Loucy (cell line): ENCODE data around the gene ARVCF.

Experiments
- H2AFZ ChIP-seq: fragments of 200-600 bp; sonication (generic); 2 replicates; pipeline ENCODE4 v1.6.0; 2016; ENCODE audit warnings: antibody characterized with exemption, mild to moderate bottlenecking, low read length, moderate library complexity
- H3F3A ChIP-seq: fragments of 200-600 bp; 2 replicates; pipeline ENCODE4 v1.6.0; 2016; ENCODE audit warnings: antibody characterized with exemption, low read depth, mild to moderate bottlenecking
- H3K27me3 ChIP-seq: fragments of 200-600 bp; sonication (generic); 2 replicates; pipeline ENCODE4 v1.6.1; 2014; ENCODE audit warnings: low read length, mild to moderate bottlenecking; ENCODE audit not compliant: insufficient read depth, poor library complexity, severe bottlenecking
- H3K36me3 ChIP-seq: fragments of 200-600 bp; sonication (generic); 2 replicates; pipeline ENCODE4 v1.6.1; 2016; ENCODE audit warnings: low read length; ENCODE audit not compliant: insufficient read depth
- H3K4me1 ChIP-seq: fragments of 200-600 bp; sonication (generic); 2 replicates; pipeline ENCODE4 v1.5.1; 2014; ENCODE audit warnings: low read length, mild to moderate bottlenecking; ENCODE audit not compliant: insufficient read depth, poor library complexity, severe bottlenecking
- H3K4me2 ChIP-seq: fragments of 200-600 bp; sonication (generic); 2 replicates; pipeline ENCODE4 v1.6.0; 2014; ENCODE audit warnings: antibody characterized with exemption, low read length, low read depth, mild to moderate bottlenecking; ENCODE audit not compliant: poor library complexity, severe bottlenecking
- H3K4me3 ChIP-seq: fragments of 200-600 bp; sonication (generic); 2 replicates; pipeline ENCODE4 v1.5.1; 2014; ENCODE audit warnings: low read length, mild to moderate bottlenecking, mixed read lengths; ENCODE audit not compliant: poor library complexity, severe bottlenecking
- H3K79me2 ChIP-seq: fragments of 200-600 bp; sonication (generic); 2 replicates; pipeline ENCODE4 v1.6.1; 2014; ENCODE audit warnings: low read length; ENCODE audit not compliant: insufficient read depth
- H3K9ac ChIP-seq: fragments of 200-600 bp; sonication (generic); 2 replicates; pipeline ENCODE4 v1.6.0; 2014; ENCODE audit warnings: mild to moderate bottlenecking, low read depth, low read length, moderate library complexity; ENCODE audit not compliant: poor library complexity, severe bottlenecking
- H3K9me2 ChIP-seq: fragments of 200-600 bp; sonication (generic); replicated peaks from 2 replicates; pipeline ENCODE4 v1.6.1; 2016; ENCODE audit warnings: low read depth, low read length, mixed read lengths
- H3K9me3 ChIP-seq: fragments of 200-600 bp; sonication (generic); 2 replicates; pipeline ENCODE4 v1.6.1; 2014; ENCODE audit warnings: mild to moderate bottlenecking, antibody characterized with exemption, low read length, low read depth; ENCODE audit not compliant: insufficient read depth
- H4K20me1 ChIP-seq: fragments of 200-600 bp; sonication (generic); 2 replicates; pipeline ENCODE4 v1.6.0; 2014; ENCODE audit warnings: antibody characterized with exemption, low read length, mild to moderate bottlenecking; ENCODE audit not compliant: insufficient read depth, poor library complexity, severe bottlenecking
- EZH2phosphoT487 ChIP-seq: fragments of 200-600 bp; IDR thresholded peaks from 2 replicates; pipeline ENCODE4 v1.6.1; 2018; ENCODE audit warnings: antibody characterized with exemption, mild to moderate bottlenecking, moderate library complexity, borderline replicate concordance
- TF ChIP-seq, protein P1 (sequence below): fragments of 200-600 bp; sonication (generic); conservative IDR thresholded peaks from 2 replicates; pipeline ENCODE4 v1.5.1; 2014; ENCODE audit warnings: mild to moderate bottlenecking, antibody characterized with exemption, low read length

Gene ARVCF

GRCh38 chr22:19987394-19988306 is 29.0 kb downstream of the ARVCF start:
- H3K27me3 ChIP-seq = no peaks in the 10 kb centered on the region
- no peaks in the 10 kb centered on the region for H3K9me2 ChIP-seq
- H3K9ac ChIP-seq = no peak overlapping the region
- TF ChIP-seq, protein P1, sequence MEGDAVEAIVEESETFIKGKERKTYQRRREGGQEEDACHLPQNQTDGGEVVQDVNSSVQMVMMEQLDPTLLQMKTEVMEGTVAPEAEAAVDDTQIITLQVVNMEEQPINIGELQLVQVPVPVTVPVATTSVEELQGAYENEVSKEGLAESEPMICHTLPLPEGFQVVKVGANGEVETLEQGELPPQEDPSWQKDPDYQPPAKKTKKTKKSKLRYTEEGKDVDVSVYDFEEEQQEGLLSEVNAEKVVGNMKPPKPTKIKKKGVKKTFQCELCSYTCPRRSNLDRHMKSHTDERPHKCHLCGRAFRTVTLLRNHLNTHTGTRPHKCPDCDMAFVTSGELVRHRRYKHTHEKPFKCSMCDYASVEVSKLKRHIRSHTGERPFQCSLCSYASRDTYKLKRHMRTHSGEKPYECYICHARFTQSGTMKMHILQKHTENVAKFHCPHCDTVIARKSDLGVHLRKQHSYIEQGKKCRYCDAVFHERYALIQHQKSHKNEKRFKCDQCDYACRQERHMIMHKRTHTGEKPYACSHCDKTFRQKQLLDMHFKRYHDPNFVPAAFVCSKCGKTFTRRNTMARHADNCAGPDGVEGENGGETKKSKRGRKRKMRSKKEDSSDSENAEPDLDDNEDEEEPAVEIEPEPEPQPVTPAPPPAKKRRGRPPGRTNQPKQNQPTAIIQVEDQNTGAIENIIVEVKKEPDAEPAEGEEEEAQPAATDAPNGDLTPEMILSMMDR = no peak
- TF ChIP-seq EZH2phosphoT487 = no peak
- H3K4me2 ChIP-seq = no peak overlapping the region
- no peak overlapping the region for H2AFZ ChIP-seq
- H3K36me3 ChIP-seq = no peaks in the 10 kb centered on the region
- no peaks in the 10 kb centered on the region for H3F3A ChIP-seq
- peaks cover 2% of the 10 kb centered on the region for H3K4me1 ChIP-seq
- no peaks in the 10 kb centered on the region for H3K9me3 ChIP-seq
- no peaks in the 10 kb centered on the region for H4K20me1 ChIP-seq
- H3K4me3 ChIP-seq = no peak overlapping the region
- H3K79me2 ChIP-seq = no peaks in the 10 kb centered on the region

DNA sequence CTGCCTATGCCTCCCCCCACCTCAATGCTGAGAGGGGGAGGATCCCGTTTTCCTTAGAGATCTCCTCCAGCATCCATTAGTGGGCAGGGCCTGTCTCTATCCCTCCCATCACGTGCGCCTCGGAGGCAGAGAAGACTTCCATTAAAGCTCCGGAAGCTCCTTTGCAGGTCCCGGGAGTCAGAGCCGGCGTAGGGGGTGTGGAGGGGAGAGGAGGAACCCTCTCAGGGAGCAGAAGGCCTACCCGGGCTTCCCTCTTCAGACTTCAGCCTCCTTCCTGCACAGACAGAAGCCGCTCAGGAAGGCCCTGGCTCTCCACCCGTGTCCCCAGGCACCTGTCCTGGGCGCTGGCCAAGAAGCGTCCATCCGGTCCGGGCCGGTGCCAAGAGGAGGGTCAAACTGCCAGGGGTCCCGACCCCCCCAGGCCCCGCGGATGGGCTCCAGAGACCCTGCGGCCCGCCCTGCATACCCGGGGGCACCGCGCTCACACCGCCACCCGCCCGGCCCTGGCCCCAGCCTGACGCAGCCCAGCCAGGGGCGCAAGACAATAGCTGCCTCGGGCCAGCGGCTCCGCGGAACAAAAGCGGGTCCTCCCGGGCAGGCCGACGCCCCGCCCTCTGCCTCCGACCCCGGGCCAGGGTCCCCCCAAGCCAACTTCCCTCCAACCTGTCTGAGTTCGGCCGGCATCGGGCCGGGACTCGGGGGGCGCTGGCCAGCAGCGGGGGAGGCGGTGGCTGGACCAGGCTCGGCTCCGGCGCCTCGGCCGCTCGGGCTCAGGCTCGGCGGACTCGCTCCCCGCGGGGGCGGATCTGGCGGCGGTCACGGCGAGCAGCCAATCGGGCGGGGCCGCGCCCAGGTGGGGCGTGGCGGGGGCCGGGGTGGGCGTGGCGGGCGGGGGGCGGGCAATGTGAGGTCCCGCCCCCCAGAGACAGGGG is 29.9 kb downstream of the ARVCF start:
- Histone ChIP-seq H3K9me3 (no peaks in the 10 kb centered on the region), H3K79me2 (no peaks in the 10 kb centered on the region), H2AFZ (peak overlapping the region; percentile 87), H3F3A (no peaks in the 10 kb centered on the region), H3K4me2 (peak overlapping the region; percentile 89), H3K9me2 (no peaks in the 10 kb centered on the region), H3K4me1 (peaks cover 2% of the 10 kb centered on the region), H3K9ac (peak overlapping the region; percentile 73), H3K27me3 (no peaks in the 10 kb centered on the region), H3K36me3 (no peaks in the 10 kb centered on the region), H3K4me3 (peak overlapping the region; percentile 81), H4K20me1 (no peaks in the 10 kb centered on the region)
- TF ChIP-seq EZH2phosphoT487 = no peak
- TF ChIP-seq, protein P1 = no peak

DNA sequence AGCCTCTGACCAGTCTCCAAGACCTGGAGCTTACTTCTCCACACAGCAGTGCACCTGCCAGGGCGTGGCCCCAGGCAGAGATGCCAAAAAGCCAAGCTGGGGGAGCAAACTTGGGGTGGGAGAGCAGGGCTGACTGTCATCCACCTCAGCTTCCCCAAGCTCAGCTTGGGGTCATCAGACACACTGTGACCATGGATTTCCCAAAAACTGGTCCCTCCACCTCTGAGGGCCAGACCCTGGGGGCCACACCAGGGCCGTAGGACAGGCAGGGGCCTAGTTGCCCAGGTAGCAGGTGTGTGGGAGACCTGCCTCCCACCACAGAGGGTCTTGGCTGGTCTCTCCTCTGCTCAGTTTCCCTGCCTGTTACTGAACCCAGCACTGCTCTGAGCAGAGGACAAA is 30.6 kb downstream of the ARVCF start:
- TF ChIP-seq, protein P1 = no peak
- TF ChIP-seq EZH2phosphoT487 = no peak
- no peaks in the 10 kb centered on the region for H3K9me2 ChIP-seq
- no peaks in the 10 kb centered on the region for H3K27me3 ChIP-seq
- H2AFZ ChIP-seq = no peak overlapping the region
- peak overlapping the region; percentile 89 for H3K4me2 ChIP-seq
- H3K4me1 ChIP-seq = peaks cover 2% of the 10 kb centered on the region
- no peaks in the 10 kb centered on the region for H3K9me3 ChIP-seq
- peak overlapping the region; percentile 81 for H3K4me3 ChIP-seq
- H3K9ac ChIP-seq = peak overlapping the region; percentile 73
- H3K36me3 ChIP-seq = no peaks in the 10 kb centered on the region
- H3K79me2 ChIP-seq = no peaks in the 10 kb centered on the region
- no peaks in the 10 kb centered on the region for H4K20me1 ChIP-seq
- no peaks in the 10 kb centered on the region for H3F3A ChIP-seq
